GM12891 (cell line): ENCODE measurements around the gene POLR2H.

Source experiments
- POLR2A ChIP-seq: IDR thresholded peaks from 2 replicates; pipeline ENCODE4 v1.6.1; 2011; ENCODE audit warnings: low read depth, low read length, control low read depth
- POLR2AphosphoS5 ChIP-seq: IDR thresholded peaks from 2 replicates; pipeline ENCODE4 v1.6.1; 2011; ENCODE audit warnings: low read depth, low read length, control low read depth

- TF ChIP-seq POLR2A (no peak), POLR2AphosphoS5 (no peak)
Observed at GRCh38 chr3:184384856-184385422, 23.4 kb downstream of the POLR2H start.
